CD4-positive, alpha-beta T cell treated with Interleukin-15 for 4 hours (primary cell): ENCODE results near the gene ZNF665.
"Not testable (repeated sequence)": the region's sequence is repeated elsewhere in the genome, so short reads cannot be mapped to it uniquely, and the experiment has no call there.

Experiments
- DNase-seq: peaks from one replicate; pipeline ENCODE4 v3.0.0-alpha.2; 2020; ENCODE audit warnings: low spot score

ZNF665 gene

GRCh38 chr19:53157626-53158025 is 35.5 kb downstream of the ZNF665 start:
- DNase-seq = no peak

GRCh38 chr19:53156850-53157249 is 36.3 kb downstream of the ZNF665 start:
- no peak for DNase-seq

- DNase-seq = no peak
These were observed 45.5 kb downstream of the ZNF665 start for GRCh38 chr19:53147645-53148044.

- no peak for DNase-seq
These were observed 52.8 kb downstream of the ZNF665 start for GRCh38 chr19:53140351-53140750.

- DNase-seq = no peak
These were observed 56.7 kb downstream of the ZNF665 start for GRCh38 chr19:53136432-53136831.

DNA sequence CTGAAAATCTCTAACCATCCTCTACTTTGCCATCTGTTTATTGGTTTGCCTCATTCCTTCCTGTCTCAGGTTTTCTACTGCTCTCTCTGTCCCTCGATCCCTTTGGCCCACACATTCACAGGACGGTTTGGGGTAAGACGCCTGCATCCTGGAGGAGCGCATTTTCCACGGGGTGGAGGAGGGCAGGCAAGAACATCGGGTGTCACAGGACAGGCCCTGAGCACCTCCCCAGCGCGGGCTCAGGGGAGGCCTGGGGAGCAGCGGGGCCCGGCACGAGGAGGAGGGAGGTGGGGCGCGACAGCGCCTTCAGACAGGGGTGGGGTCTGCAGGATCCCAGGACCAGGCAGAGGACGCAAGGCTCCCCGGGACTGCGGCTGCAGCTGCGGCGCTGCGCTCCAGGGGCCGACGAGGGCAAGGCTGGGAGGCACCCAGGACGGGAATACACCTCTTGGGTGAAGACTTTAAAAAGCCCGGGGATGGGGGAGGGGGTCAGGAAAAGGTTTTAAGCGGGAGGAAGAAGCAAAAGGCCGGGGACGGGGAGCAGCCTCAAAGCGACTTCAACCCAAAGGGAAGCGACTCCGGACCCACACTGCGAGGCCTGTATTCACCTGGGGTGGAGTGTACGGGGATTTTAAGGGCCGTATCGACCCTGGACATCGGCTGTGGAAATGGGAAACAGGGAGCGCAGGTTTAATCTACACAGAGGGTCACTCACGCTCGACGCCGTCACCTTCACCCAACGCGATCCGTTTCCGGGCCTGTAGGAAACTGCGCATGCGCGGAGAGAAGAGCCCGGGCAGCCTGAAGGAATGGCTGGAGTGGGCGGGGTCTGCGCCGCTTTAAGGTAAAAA is 60.8 kb downstream of the ZNF665 start, which contains the start of gene ZNF415:
Gene ZNF415 (minus strand): TSS at position 770 of the 851 bp plus-strand sequence. CDS start 10,234 bp downstream, outside the sequence.
- peak; percentile 51 for DNase-seq

GRCh38 chr19:53131727-53132126 is 61.4 kb downstream of the ZNF665 start:
- DNase-seq = no peak

GRCh38 chr19:53131085-53131590 is 62.0 kb downstream of the ZNF665 start:
- no peak for DNase-seq

- DNase-seq = no peak
These were observed 62.7 kb downstream of the ZNF665 start for GRCh38 chr19:53130506-53130905.

DNA sequence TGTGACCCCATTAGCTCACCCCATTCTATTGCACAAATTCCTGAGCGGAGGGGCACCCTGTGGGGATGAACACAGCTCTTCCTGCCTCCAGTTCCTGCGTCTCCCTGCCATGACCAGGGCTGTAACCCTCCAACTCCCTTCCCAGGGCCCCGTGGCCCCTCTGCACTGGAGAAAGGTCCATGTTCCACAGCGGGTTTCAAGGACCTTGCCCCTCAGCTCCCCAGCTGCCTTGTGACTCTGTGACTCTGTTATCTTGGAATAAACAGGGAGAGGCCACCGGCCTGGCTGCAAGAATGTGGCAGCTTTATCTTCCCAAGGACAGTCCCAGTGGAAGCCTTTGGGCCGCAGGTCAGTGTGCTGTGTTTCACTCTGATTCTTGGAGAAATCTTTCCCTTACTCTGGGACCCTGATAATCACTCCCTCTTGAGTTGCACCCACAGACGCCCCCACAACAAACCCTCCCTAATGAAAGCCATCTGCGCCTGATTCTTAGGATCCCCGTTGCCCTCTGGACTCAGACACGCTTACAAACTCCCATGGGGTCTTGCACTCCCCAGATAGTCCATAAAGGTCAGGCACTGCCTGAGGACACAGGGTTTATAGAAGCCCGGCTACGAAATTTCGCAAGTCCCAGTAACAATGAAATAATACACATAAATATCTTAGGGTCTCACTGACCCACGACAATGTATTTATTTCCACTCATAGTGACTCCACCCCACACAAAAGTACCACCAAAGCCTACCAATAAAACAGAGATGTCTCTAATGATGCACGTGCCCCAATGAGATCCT is 66.2 kb downstream of the ZNF665 start:
- DNase-seq = not testable (repeated sequence)

DNA sequence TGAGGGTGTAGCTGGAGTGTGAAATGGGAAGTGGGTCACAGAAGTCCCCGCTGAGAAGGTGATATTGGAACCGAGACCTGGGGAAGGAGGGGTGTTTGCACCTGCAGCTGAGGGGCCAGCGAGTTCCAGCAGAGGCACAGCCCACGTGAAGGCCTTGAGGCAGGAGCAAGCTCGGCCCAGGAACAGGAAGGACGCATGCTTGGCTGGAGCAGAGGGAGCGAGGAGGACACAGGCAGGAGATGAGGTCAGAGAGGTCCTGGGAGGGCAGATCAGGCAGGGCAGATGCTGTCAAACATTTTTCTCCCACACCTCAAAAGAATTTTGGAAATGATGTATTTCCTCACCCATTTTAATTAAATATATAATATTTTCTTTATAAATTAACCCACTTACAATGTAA is 69.8 kb downstream of the ZNF665 start:
- no peak for DNase-seq
